ENCODE measurements around the gene INKA1. TPM values are rescaled to one million over a fixed set of nuclear protein-coding genes. Genes with fewer than 3 reads are reported as not detected.

The INKA1 gene
- total and polyA plus RNA-seq, 9 of the 15 experiments (the other 6 are each of a cell fraction or from before 2014, with no cell fraction given), result 0.55 to 13.9 (median 6.7) TPM

GRCh38 chr3:49841806-49842205 is 38.7 kb downstream of the INKA1 start:
- BruUV-seq (replicated peaks), result no TSS peak
- Histone ChIP-seq H2AFZ (ENCODE audit: low read depth, low read length) (no peak overlapping the region), H3K4me3 (no peak overlapping the region), H3K4me1 (replicated peaks in 1 of 2; ENCODE audit: control insufficient read depth in 2 of 2, insufficient read depth in 2 of 2, low read length in 2 of 2) (no peaks in the 10 kb centered on the region; a peak in 1 of 5 replicates), H4K20me1 (replicated peaks; ENCODE audit: control insufficient read depth, insufficient read depth, low read length) (no peaks in the 10 kb centered on the region), H3K27me3 (ENCODE audit: control insufficient read depth in 2 of 2, insufficient read depth in 2 of 2, low read length in 2 of 2) (no peaks in the 10 kb centered on the region), H3K9me3 (replicated peaks; ENCODE audit: control insufficient read depth, insufficient read depth, low read depth, low read length) (no peaks in the 10 kb centered on the region), H3K9ac (ENCODE audit: insufficient read depth in 1 of 2, low read depth in 2 of 2, low read length in 2 of 2) (no peak overlapping the region), H3K9me1 (ENCODE audit: control insufficient read depth, insufficient read depth, low read length) (no peaks in the 10 kb centered on the region), H3K4me2 (ENCODE audit: insufficient read depth, low read length) (no peak overlapping the region), H3K27ac (ENCODE audit: extremely low read depth, low read depth, low read length) (no peak overlapping the region), H3K79me2 (ENCODE audit: control insufficient read depth, insufficient read depth, low read length) (no peaks in the 10 kb centered on the region), H3K36me3 (ENCODE audit: control insufficient read depth, insufficient read depth, low read length) (peaks cover 68% of the 10 kb centered on the region)
- ChIA-PET CTCF (ENCODE audit: low intra/inter-chr PET ratio) (interaction anchor here (1.7 kb wide), 1 partner anchor 65 kb away, joined by 7 read pairs; no protein-coding TSS in a partner anchor), POLR2A (no interaction called here)
- in situ Hi-C loops (cut with MboI), result loop anchor here (5.0 kb wide), 1 partner anchor 140 kb away; no protein-coding TSS in a partner anchor
- intact Hi-C loops (cut with micrococcal nuclease), result loop anchor here (1.0 kb wide), 1 partner anchor 64 kb away; no protein-coding TSS in a partner anchor
- 80% methylated on average over 7 of the region's 7 CpGs for WGBS (ENCODE audit: insufficient coverage, low coverage, missing lambda C conversion rate)
- FAIRE-seq, result no peak
- peak; percentile 22; the same call in 1 of the 2 replicates for TF ChIP-seq RFX1 (IDR thresholded peaks at IDR 0.05)
- TF ChIP-seq TOE1 (IDR thresholded peaks at IDR 0.05; ENCODE audit: borderline replicate concordance), result no peak
- no peak for TF ChIP-seq TOE1 (CRISPR knock-in tag; IDR thresholded peaks at IDR 0.05; ENCODE audit: borderline replicate concordance, low read depth)
- ATAC-seq, result no peak
- no peak for DNase-seq (ENCODE audit: extremely low read depth in 1 of 4, low spot score in 3 of 4)

GRCh38 chr3:49842843-49843517 is 39.9 kb downstream of the INKA1 start:
- H3K9ac ChIP-seq (ENCODE audit: insufficient read depth in 1 of 2, low read depth in 2 of 2, low read length in 2 of 2), result no peak overlapping the region
- no peak overlapping the region for H3K4me3 ChIP-seq
- H3K79me2 ChIP-seq (ENCODE audit: control insufficient read depth, insufficient read depth, low read length), result no peaks in the 10 kb centered on the region
- in situ Hi-C loops (cut with MboI), result loop anchor here (5.0 kb wide), 1 partner anchor 141 kb away; no protein-coding TSS in a partner anchor
- no peak overlapping the region for H3K4me2 ChIP-seq (ENCODE audit: insufficient read depth, low read length)
- intact Hi-C loops (cut with micrococcal nuclease), result no loop called here
- H4K20me1 ChIP-seq (replicated peaks; ENCODE audit: control insufficient read depth, insufficient read depth, low read length), result no peaks in the 10 kb centered on the region
- H3K9me1 ChIP-seq (ENCODE audit: control insufficient read depth, insufficient read depth, low read length), result no peaks in the 10 kb centered on the region
- H3K27ac ChIP-seq (ENCODE audit: extremely low read depth, low read depth, low read length), result no peak overlapping the region; the same call in 2 of the 3 replicates
- H3K4me1 ChIP-seq (replicated peaks in 1 of 2; ENCODE audit: control insufficient read depth in 2 of 2, insufficient read depth in 2 of 2, low read length in 2 of 2), result no peaks in the 10 kb centered on the region; a peak in 1 of 5 replicates
- no peak overlapping the region for H2AFZ ChIP-seq (ENCODE audit: low read depth, low read length)
- 70% methylated on average over 3 of the region's 3 CpGs for WGBS (ENCODE audit: insufficient coverage, low coverage, missing lambda C conversion rate)
- no TSS peak for BruUV-seq (replicated peaks)
- peaks cover 71% of the 10 kb centered on the region for H3K36me3 ChIP-seq (ENCODE audit: control insufficient read depth, insufficient read depth, low read length)
- no peak for DNase-seq (ENCODE audit: extremely low read depth in 1 of 4, low spot score in 3 of 4)
- H3K27me3 ChIP-seq (ENCODE audit: control insufficient read depth in 2 of 2, insufficient read depth in 2 of 2, low read length in 2 of 2), result no peaks in the 10 kb centered on the region
- ChIA-PET CTCF (ENCODE audit: low intra/inter-chr PET ratio) (no interaction called here), POLR2A (interaction anchor here (0.7 kb wide), 1 partner anchor 19 kb away, joined by 5 read pairs; no protein-coding TSS in a partner anchor)
- ATAC-seq, result no peak
- H3K9me3 ChIP-seq (replicated peaks; ENCODE audit: control insufficient read depth, insufficient read depth, low read depth, low read length), result no peaks in the 10 kb centered on the region
- no peak for FAIRE-seq
- TF ChIP-seq ZNF75A (CRISPR knock-in tag; IDR thresholded peaks at IDR 0.05) (no peak), TAF7 (tag; IDR thresholded peaks at IDR 0.05) (no peak), NFIX (CRISPR knock-in tag; IDR thresholded peaks at IDR 0.05; ENCODE audit: low read depth) (no peak), HCFC1 (IDR thresholded peaks at IDR 0.05; ENCODE audit: low read depth, low read length) (no peak), CBX5 (IDR thresholded peaks at IDR 0.05; ENCODE audit: borderline replicate concordance, low read depth) (no peak), GMEB1 (CRISPR knock-in tag; IDR thresholded peaks at IDR 0.05) (no peak), NR4A1 (CRISPR knock-in tag; IDR thresholded peaks at IDR 0.05) (no peak), NR4A1 (tag; IDR thresholded peaks at IDR 0.05) (no peak), TOE1 (IDR thresholded peaks at IDR 0.05; ENCODE audit: borderline replicate concordance) (no peak), TOE1 (CRISPR knock-in tag; IDR thresholded peaks at IDR 0.05; ENCODE audit: borderline replicate concordance, low read depth) (no peak)

All from K562 (cell line).